Cerebellar cortex (tissue), 1 donor: ENCODE data around the gene SND1.
A peak's percentile ranks its signal among the peaks of the same experiment; 100 is the strongest.

Source experiments
- DNase-seq: peaks from one replicate; pipeline ENCODE4 v3.0.0-alpha.2; 2015; ENCODE audit warnings: low spot score

The SND1 gene

DNA sequence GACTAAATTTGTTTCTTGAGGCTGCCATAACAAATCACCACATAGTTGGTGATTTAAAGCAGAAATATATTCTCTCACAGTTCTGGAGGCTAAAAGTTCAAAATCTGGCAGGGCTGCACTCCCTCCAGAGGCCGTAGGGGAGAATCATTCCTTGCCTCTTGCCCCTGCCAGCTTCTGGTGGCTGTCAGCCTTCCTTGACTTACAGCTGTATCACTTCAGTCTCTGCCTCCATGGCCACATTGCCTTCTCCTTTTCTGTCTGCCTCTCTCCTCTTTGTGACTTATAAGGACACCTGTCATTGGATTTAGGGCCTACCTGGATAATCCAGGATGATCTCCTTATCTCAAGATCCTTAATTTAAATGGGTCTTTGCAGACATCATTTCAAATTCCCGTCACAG, 385.1 kb downstream of the SND1 start:
- no peak for DNase-seq

DNA sequence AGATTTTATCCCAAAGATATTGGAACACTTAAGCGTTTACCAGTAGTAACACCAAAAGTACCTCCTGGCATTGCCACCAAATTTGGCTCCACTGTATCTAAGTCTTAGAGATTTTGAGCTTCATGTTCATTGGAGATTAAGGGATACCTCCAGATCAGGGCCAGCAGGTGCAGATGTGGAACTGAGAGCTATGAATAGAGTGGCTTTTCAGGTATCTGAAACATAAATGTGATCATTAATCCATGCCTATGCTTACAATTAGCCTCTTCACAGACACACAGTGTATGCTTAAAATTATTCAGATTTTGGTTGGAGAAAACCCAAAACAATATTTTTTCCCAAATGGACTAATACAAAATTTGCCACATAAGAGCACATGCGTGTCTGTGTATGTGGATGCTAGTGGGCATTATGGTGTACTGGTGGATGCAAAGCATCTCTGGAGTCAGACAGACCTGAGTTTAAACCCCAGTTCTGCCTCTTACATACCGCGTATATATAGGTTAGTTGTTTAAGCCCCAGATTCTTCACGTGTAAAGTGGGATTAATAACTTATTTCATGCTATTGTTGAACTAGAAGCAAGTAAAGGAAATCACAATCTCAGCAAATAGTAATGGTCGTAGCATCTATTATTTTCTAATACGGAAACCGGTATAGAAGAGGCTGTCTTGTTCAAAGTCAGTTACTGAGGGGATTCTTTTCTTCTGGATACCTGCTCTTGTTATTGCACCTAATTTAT, 386.1 kb downstream of the SND1 start:
- no peak for DNase-seq

DNA sequence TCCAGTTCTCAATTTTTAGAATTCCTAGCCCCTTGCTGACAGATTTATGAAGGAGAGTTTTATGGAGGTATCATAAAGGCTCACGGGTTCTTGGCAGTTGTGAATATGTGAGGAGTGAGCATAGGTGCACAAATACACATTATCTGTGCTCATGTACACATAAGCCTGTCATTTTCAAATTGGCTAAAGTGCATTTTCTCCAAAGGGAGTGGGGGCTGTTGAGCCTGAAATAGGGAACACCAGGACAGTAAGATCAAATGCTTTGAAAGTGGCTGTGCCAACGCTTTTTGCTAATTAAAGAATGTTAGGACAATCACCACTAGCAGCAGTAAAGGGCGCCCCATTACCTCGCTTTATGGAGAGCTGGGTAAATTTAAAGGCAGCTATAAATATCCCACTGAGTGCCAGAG, 387.6 kb downstream of the SND1 start:
- DNase-seq, result no peak

DNA sequence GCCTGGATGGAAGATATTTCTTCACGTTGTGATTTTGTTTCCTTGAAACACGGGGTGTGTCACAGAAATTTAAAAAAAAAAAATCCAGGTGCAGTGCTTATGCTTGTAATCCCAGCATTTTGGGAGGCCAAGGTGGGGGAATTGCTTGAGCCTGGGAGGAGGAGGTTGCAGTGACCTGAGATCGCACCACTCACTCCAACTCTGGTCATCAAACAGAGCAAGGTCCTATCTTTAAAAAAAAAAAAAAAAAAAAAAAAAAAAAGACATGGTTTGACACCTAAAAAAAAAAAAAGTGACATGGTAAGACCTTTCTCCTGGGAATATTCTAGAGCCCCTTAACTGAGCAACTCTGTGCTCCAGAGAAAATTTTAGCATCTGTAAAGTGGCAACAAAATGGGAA, 388.2 kb downstream of the SND1 start:
- no peak for DNase-seq

DNA sequence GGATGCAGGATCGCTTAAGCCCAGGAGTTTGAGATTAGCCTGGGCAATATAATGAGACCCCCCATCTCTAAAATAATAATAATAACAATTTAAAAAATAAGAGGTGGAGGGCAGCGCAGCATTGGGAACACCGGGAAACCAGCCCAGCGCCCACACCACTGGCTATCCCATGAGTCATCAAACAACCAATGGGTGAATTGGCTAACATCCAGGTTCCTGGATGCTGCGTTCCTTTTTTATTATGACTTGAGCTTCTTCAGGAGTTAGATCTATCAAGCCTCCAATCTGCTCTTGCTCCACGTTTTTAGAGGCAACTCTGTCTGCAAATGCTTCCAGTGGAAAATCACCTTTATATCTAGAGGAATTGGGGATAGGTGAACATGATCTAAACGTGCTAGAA, 389.2 kb downstream of the SND1 start:
- DNase-seq, result no peak

DNA sequence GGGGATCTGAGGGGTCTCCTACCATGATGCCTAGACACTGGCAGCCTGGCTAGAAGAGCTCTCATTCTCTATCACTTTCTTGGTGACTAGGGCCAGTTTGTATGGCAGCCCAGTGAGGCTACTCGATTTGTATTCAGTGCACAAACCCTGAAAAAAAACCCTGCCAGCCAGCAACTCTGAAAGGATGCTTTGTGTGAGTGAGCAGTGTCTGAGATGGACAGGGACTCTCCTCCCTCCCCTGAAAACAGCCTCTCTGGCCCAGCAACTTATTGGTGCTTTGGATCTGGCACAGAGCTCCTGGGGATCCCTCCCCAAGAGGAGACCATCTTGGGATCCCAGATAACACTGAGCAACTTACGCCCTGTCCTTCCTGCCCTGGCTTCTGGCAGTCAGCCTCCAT, 390.0 kb downstream of the SND1 start:
- no peak for DNase-seq

DNA sequence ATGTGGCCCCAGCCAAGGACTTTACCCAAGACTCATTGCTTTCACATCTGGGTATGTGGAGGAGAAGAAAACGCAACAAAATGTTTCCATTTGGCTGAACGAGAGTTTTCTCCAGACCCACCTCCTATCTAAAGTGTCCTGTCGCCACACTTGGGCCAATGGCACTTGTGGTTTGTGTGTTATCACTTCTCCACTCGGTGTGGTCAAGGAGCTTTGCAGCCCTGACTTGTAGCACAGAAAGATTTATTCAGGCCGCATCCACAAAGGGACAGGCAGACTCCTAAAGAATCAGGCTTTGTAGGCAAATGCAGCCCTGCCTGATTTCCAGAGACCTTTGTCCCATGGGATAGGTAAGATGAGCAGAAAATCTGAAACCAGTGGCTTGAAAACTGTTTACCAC, 392.1 kb downstream of the SND1 start:
- no peak for DNase-seq

DNA sequence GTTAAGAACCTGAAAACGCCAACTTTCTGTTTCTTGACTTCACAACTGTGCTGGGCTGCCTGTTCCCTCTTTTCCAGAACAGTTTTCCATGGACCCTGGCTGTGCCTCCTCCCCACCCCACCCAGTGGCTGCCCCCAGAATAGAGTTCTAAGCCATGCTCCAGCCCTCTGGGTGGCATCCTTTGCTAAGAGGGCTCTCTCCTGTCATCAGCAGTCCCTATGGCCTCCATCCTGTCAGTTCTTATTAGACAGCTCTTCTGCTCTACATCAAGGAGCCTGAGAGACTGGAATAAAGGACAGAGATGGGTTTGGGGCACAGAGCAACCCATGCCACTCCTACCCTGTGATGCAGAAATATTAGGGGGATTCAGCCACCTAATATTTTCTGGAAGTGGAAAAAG, 393.2 kb downstream of the SND1 start:
- DNase-seq, result no peak

DNA sequence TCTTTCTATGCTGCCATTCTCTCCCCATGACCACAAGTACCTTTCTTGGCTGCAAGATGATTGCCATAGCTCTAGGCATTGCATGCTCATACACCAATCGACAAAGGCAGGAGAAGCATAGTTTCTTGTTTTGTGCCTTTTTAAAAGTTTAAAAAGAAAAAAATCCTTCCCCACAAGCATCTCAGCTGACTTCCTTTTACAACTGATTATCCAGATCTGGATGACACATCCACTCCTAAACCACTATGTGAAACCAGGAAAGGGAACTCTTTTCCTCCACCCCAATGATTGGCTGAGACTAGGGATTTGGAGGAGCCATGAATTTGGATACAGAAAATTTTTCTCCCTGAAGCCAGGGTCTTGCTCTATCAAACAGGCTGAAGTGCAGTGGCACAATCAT, 393.8 kb downstream of the SND1 start:
- DNase-seq, result no peak

DNA sequence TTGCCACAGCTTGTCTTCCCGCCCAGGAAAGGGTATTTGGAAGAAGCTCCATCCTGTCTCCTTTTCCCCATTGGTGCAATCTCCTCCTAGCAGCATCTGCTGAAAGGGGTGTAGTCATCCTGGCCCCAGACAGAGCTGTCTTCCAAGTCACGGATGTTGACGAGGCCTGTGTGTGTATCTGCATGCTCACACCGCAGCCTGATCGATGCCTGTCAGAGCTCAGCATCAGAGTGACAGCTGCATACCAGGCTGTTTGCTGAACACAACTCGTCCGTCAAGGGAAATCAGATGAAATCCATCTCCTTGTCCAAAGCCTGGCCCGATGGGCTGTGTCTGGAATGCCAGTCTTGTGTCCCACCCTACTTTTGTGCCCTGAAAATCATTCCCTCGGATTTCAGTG, 400.4 kb downstream of the SND1 start:
- DNase-seq, result no peak

DNA sequence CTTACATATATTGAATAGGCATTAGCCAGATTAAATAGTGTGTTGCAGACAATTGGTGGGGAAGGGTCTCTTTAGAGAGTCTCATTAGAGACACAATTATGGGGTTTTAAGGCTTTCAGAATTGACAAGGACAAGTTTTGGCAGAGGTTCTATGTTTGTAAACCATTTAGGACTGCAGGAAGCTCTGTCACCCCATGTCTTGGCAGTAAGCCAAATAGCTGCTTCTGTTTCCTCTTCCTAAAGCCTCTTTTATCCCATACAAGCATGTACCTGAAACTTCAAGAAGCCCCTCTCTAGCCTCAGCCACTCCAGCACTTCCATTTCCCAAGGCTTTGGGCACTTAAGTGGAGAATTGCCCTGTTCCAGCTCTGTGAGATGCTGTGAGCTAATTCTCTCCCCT, 401.0 kb downstream of the SND1 start:
- DNase-seq, result peak; percentile 70

DNA sequence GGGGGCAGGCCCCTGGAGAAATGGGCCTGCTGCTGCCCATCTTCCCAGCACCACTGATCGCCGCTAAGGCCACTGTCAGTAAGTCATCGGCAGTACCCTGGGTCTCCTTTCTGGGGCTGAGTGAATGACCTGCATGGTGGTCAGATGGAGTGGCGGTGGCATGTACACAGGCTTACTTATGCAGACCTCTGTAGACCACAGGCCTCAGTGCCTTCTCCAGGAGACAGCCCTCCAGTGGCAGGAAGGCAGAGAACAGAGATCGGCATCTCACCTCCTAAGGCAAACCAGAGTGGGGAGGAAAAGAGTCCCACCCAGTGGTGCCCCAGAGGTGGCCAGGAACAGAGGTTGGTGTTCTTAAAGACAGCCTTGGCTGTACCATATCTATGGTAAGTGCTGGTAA, 402.0 kb downstream of the SND1 start:
- no peak for DNase-seq

DNA sequence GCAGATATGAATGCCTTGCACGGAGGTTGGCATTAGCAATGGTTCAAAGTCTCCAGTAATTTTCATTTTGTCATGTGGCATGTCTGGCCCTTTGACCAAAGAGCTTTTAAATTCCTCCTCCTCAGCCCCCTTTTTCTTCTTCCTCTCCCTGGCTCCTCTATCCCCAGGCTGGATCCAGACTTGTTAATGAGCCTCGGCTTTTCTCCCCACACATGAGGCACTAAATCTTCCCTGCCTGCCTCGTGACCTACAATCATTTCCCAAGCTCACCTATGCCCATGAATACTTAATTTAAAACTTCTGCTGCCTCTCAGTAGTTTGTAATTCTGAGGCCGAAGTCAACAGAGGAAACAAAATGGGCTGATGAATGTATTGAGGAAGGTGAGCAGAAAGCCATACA, 402.5 kb downstream of the SND1 start:
- no peak for DNase-seq

DNA sequence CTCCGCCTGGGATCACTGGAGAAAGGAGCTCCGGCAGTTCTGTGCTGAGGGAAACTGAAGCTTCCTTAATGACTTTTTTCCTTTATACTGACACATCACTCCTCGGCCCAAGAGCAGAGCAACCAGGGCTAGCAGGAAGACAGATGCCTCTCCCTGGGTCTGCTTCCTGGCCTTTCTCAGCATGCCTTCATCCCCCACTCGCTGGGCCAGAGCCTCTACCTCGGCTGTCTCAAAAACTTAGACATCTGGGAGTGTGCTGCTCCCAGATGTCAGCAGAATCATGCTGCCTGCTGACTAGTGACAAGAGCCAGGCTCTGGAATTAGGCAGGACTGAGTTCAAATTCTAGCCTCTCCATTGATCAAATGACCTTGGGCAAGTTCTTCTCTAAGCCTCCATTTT, 403.6 kb downstream of the SND1 start:
- DNase-seq, result no peak

DNA sequence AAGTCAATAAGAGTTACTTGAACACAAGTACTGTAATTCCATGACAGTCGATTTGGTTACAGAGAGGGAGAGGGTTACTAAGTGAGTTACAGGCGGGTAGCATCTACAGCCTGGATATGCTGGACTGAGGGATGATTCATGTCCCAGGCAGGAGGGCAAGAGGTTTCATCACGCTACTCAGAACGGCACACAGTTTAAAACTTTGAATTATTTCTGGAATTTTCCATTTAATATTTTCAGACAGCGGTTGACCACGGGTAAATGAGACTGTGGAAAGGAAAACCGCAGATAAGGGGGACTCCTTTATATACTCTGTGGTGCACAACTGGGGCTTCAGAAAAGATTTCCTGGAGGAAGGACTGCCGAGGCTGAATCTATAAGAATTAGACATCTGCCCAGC, 404.9 kb downstream of the SND1 start:
- DNase-seq, result no peak

DNA sequence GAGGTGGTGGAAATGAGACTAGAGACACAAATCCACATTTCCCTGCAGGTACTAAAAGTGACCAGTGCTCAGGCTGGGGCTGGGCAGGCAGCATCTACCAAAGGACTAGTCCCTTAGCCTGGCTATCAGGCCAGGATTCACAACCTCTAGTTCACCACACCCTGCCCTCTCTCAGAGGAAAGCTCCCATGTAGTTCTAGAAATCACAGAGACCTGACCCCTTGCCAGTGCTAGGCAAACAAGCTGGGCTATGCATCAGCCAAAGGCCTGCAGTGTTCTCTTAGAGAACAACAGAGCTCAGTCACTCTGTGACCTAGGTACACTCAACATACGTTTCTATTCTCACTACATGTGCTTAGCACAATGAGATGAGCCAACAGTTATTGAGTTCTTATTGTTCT, 405.9 kb downstream of the SND1 start:
- no peak for DNase-seq

DNA sequence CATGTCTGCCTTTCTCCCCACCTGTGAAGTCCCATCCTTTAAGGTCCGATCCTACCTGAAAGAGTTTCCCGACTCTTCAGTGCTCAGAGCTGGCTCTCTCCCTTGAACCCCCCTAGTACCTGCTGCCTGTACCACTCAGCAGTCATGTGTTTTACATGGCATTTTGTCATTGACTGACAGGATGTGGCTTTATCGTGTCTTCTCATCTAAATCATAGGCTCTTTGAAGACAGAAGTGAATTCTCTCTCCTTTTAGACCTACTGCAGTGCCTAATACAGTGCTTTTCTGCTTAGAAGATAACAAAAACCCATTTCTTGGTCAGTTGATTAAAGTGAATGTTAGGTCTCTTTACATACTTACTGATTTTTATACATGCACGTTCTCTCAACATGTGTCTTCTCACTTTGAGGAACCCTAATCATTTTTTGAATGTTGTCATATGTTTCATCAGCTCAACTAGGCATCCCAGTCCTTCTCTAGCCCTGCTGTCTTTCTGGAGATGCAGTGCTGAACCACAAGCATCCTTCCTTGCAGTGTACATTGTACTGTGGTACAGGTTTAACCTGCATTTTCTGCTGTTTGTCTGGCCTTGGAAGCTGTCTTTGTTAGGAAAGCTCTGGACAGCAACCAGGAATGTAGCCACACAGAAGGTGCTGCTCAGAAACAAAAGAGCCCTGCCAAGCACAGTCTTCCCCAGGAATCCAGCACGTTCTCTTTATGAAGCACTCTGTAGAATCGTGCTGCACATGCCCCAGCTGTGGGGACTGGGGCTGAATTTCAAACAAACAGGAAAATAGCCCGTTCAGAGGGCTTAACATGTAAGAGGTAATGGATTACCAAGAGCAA, 407.4 kb downstream of the SND1 start:
- DNase-seq, result peak; percentile 73

DNA sequence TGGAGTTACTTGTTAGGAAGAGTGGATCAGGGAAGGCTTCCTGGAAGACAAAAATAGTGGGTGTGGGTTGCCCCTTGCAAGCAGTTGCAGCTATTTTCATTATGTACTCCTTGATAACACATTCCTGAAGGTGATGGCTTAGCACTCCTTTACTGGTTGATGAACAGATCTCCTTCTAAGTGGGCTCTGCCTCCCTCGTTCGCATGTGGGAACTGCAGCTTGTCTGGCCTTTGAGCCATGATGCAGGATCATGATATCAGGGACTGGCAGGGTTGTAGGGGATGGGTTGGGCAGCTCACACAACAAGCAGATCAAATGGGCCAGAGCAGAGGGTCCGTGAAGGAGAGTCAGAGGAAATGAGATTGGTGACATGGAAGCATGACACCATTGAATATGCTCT, 408.0 kb downstream of the SND1 start:
- DNase-seq, result peak; percentile 42

DNA sequence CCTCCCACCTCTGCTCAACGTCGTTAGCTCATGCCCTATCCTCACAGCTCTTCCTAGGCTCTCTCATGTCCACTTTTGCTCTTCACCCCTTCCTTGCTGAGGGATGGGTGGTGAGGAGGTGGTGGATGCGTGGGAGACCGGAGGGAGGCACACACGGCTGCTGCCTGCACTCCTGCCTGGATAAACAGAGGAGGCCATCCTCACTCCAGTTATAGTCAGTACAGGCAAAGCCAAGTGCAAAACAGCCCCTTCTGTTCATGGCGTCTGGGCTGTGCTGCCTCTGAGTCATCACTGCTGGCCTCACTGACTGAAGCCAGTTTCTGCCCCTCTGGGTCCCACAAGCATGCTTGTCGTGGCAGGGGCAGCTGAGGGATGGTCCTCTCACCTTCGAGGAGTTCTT, 411.1 kb downstream of the SND1 start:
- no peak for DNase-seq

DNA sequence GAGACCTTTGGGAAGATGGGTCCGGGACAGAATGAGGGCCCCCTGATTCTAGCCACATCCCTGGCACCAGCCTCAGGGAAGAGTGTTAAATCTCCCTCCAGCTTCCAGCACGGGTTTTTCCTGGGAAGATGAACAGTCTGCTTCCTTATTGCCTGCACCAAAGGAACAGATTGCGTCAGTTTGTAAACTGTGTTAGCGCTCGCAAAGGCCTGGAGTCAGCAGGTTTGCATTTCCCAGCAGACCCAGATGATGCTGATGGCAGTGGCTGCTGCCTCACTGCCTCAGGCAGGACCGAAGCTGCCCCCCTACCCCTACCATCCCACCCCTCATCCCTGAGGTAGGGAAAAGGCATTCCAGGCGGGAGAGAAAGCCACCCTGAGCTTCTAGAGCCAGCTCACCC, 413.9 kb downstream of the SND1 start:
- DNase-seq, result peak; percentile 48

DNA sequence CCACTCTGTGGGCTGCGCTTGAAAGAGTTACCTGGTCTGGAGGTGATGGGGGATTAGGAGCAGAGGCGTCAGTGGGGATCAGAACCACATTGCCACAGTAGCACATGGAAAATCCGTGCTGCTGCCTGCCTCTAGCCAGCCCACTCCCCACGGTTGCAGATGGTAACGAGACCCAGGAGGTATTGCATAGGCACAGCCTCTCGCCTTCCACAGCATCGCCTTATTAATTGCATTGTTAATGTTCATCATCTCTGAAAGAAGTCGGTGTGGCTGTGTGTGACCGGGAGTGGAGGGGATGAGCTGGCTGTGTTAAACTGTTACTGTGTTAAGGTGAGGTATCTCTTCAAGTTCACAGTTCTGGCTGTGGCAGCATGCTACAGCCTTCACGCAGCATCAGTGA, 414.4 kb downstream of the SND1 start:
- DNase-seq, result no peak

DNA sequence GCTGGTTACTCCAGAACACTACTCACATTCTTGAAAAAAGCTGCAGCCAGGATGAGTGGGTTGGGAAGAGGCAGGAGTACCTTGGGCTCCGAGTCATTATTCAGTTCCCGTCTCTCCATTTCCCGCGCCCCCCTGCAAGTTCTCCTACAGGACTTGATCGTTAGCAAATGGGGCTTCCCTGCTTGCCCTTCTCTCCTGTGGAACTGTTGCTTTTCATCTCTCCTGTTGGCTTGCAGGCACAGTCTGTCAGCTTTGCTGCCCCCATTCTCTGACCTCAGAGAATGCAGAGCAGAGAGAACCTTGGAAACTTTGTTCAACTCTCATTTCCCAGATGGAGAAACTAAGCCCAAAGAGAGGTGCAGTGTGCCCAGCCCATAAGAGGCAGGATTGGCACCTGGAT, 414.9 kb downstream of the SND1 start:
- no peak for DNase-seq

DNA sequence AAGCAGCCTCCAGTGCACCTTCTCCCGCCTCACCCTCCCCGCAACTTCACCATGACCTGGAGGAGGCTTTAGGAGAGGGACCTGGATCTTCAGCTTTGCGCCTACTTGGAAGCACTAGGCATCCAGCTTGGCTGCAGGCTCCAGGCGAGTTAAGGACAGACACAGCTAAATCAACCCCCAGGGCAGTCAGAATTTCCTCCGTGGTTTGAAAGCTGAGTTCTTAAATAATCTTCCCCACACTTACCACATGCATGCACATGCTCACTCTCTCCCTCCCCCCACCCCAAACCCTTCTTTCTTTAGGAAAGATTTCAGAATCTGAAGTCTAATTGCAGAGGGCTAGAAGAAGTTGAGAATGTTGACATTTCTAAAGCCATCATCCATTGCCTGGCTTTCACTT, 416.0 kb downstream of the SND1 start:
- DNase-seq, result no peak

DNA sequence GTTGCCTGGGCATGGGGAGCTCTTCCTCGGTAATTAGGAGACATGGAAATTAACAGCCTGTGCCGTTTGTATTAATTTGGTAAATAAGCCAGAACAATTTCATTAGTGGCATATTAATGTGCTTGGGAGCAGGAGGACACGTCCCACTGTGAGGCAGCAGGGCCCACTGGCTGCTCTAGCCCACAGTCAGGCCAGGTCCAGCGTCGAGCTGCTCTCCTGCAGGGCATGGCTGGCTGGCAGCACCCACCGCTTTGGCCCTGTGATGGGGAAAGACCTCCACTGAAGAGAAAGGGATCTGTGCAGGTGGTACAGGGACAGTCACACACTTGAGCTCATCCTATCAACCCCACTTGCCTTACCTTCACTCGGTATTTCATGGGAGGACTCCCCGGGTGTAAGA, 416.8 kb downstream of the SND1 start:
- DNase-seq, result no peak
